Glutamatergic neuron (in vitro differentiated cells): ENCODE measurements around the gene SIM2. TPM values are rescaled to one million over a fixed set of nuclear protein-coding genes. Genes with fewer than 3 reads are reported as not detected.

ENCODE experiments used
- DNase-seq: peaks from one replicate; pipeline ENCODE4 v3.0.0; 2022
- H3K27ac Mint-ChIP-seq: one replicate; pipeline ENCODE4 v1.8.0; 2020; ENCODE audit warnings: mild to moderate bottlenecking, mixed read lengths, inconsistent platforms; ENCODE audit not compliant: unreplicated experiment
- H3K27me3 Mint-ChIP-seq: one replicate; pipeline ENCODE4 v1.8.0; 2020; ENCODE audit warnings: mild to moderate bottlenecking, moderate library complexity, mixed read lengths, inconsistent platforms; ENCODE audit not compliant: unreplicated experiment
- H3K36me3 Mint-ChIP-seq: one replicate; pipeline ENCODE4 v1.8.0; 2020; ENCODE audit warnings: mild to moderate bottlenecking, mixed read lengths, inconsistent platforms; ENCODE audit not compliant: unreplicated experiment
- H3K4me1 Mint-ChIP-seq: one replicate; pipeline ENCODE4 v1.8.0; 2020; ENCODE audit warnings: mild to moderate bottlenecking, low read depth, mixed read lengths, inconsistent platforms; ENCODE audit not compliant: unreplicated experiment
- H3K4me3 Mint-ChIP-seq: one replicate; pipeline ENCODE4 v1.8.0; 2020; ENCODE audit warnings: mild to moderate bottlenecking, mixed read lengths, inconsistent platforms; ENCODE audit not compliant: unreplicated experiment
- H3K9me3 Mint-ChIP-seq: one replicate; pipeline ENCODE4 v1.8.0; 2020; ENCODE audit warnings: mild to moderate bottlenecking, moderate library complexity, mixed read lengths, inconsistent platforms; ENCODE audit not compliant: unreplicated experiment
- total RNA-seq: library from RNA; stranded (reverse); fragmentation: NEBNext Ultra II Directional; extraction: Animal tissue kit (Norgen Biotek cat#: 25700); gene quantifications from one replicate; pipeline ENCODE4 v1.2.1, GENCODE V29; 2021; ENCODE audit not compliant: unreplicated experiment
- TF ChIP-seq, protein P1 (sequence below): fragments of 200-600 bp; sonication (generic); IDR thresholded peaks from one replicate; pipeline ENCODE4 v1.5.0; 2021; ENCODE audit not compliant: partially characterized antibody, unreplicated experiment

Gene SIM2
- total RNA-seq, 1 donor from 2014 or later = 4.8 TPM

- H3K4me1 Mint-ChIP-seq = peaks cover 18% of the 10 kb centered on the region
- no peak overlapping the region for H3K27ac Mint-ChIP-seq
- TF ChIP-seq, protein P1, sequence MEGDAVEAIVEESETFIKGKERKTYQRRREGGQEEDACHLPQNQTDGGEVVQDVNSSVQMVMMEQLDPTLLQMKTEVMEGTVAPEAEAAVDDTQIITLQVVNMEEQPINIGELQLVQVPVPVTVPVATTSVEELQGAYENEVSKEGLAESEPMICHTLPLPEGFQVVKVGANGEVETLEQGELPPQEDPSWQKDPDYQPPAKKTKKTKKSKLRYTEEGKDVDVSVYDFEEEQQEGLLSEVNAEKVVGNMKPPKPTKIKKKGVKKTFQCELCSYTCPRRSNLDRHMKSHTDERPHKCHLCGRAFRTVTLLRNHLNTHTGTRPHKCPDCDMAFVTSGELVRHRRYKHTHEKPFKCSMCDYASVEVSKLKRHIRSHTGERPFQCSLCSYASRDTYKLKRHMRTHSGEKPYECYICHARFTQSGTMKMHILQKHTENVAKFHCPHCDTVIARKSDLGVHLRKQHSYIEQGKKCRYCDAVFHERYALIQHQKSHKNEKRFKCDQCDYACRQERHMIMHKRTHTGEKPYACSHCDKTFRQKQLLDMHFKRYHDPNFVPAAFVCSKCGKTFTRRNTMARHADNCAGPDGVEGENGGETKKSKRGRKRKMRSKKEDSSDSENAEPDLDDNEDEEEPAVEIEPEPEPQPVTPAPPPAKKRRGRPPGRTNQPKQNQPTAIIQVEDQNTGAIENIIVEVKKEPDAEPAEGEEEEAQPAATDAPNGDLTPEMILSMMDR = no peak
- peaks cover 3% of the 10 kb centered on the region for H3K36me3 Mint-ChIP-seq
- H3K27me3 Mint-ChIP-seq = peaks cover 29% of the 10 kb centered on the region
- no peak overlapping the region for H3K4me3 Mint-ChIP-seq
- peaks cover 7% of the 10 kb centered on the region for H3K9me3 Mint-ChIP-seq
- DNase-seq = no peak
Observed at GRCh38 chr21:36690628-36691554, 8.0 kb upstream of the SIM2 start.

GRCh38 chr21:36691555-36692041 is 7.3 kb upstream of the SIM2 start:
- no peak overlapping the region for H3K4me3 Mint-ChIP-seq
- H3K36me3 Mint-ChIP-seq = peaks cover 3% of the 10 kb centered on the region
- peaks cover 10% of the 10 kb centered on the region for H3K9me3 Mint-ChIP-seq
- no peak overlapping the region for H3K27ac Mint-ChIP-seq
- H3K27me3 Mint-ChIP-seq = peaks cover 35% of the 10 kb centered on the region
- TF ChIP-seq, protein P1 = no peak
- H3K4me1 Mint-ChIP-seq = peaks cover 23% of the 10 kb centered on the region
- no peak for DNase-seq

DNA sequence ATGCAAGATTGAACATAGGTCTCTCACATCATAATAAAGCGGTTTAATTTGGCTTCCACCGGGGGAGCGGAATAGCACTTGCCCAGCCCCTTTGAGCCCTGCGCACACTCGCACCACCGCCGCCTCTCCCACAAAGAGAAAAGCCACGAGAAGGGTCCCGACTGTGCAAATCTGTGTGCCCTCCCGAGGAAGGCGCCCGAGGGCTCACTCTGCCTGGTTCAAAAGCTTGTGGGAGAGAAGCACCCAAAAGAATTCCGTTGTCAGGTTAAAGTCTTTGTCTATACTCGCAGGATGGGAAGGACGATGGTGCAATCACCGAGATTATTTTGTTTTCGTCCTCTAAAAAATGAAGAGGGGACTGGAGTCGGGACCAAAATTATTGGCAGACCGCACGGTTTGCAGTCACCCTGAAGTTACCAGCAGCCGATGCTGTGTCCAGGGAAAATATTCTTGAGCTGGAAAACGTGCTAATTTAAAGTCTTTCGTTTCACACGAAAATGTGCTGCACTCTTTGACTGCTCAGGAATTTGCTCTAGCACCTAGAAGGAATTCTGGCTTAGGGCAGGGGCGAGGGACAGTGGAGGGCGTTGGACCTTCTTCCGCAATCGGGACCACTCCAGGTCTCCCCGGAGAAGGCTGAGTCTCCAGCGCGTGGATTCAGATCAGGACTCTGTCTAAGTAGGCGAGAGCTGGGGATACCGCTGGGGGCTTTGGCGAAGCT is 6.6 kb upstream of the SIM2 start:
- Mint-ChIP-seq H3K27ac (peak overlapping the region; percentile 44), H3K27me3 (peaks cover 39% of the 10 kb centered on the region), H3K9me3 (peaks cover 10% of the 10 kb centered on the region), H3K36me3 (peaks cover 3% of the 10 kb centered on the region), H3K4me3 (peak overlapping the region; percentile 34), H3K4me1 (peaks cover 25% of the 10 kb centered on the region)
- TF ChIP-seq, protein P1 = no peak
- no peak for DNase-seq

- peak overlapping the region; percentile 34 for H3K4me3 Mint-ChIP-seq
- peaks cover 10% of the 10 kb centered on the region for H3K9me3 Mint-ChIP-seq
- H3K27me3 Mint-ChIP-seq = peaks cover 39% of the 10 kb centered on the region
- H3K4me1 Mint-ChIP-seq = peaks cover 25% of the 10 kb centered on the region
- TF ChIP-seq, protein P1 = peak; percentile 66
- DNase-seq = peak; percentile 56
- H3K27ac Mint-ChIP-seq = no peak overlapping the region
- H3K36me3 Mint-ChIP-seq = peaks cover 3% of the 10 kb centered on the region
Observed at GRCh38 chr21:36692835-36693488, 6.0 kb upstream of the SIM2 start.
